Right atrium auricular region (tissue), 2 donors: ENCODE measurements around the gene NME9. TPM values are rescaled to one million over a fixed set of nuclear protein-coding genes. Genes with fewer than 3 reads are reported as not detected.

Experiments
- DNase-seq: peaks from one replicate; pipeline ENCODE4 v3.0.0-alpha.2; 2019; ENCODE audit warnings: low spot score
- H3K27ac ChIP-seq, 2 donors: fragments of 200-600 bp; sonication (generic); 1 replicate in 1 of 2; 2 replicates in 1 of 2; pipeline ENCODE4 v1.5.1; 2016 to 2019
- H3K27me3 ChIP-seq, 2 donors: fragments of 200-600 bp; sonication (generic); one replicate each; pipeline versions ENCODE4 v1.5.1 to v1.6.0; 2017 to 2019
- H3K36me3 ChIP-seq: fragments of 200-600 bp; sonication (generic); one replicate; pipeline ENCODE4 v1.5.1; 2016
- H3K4me1 ChIP-seq, 2 donors: fragments of 200-600 bp; sonication (generic); one replicate each; pipeline versions ENCODE4 v1.5.1 to v1.6.0; 2017 to 2019
- H3K4me3 ChIP-seq, 2 donors: fragments of 200-600 bp; sonication (generic); 1 replicate in 1 of 2; 2 replicates in 1 of 2; pipeline ENCODE4 v1.5.1; 2017 to 2019; ENCODE audit warnings: mild to moderate bottlenecking in 1 of 2, moderate library complexity in 1 of 2
- H3K9me3 ChIP-seq, 2 donors: fragments of 200-600 bp; sonication (generic); one replicate each; pipeline ENCODE4 v1.5.1; 2019
- total RNA-seq, 2 donors: library from RNA; depleted of rRNA; stranded (reverse); fragments of >200 nt; gene quantifications; one replicate each; pipeline ENCODE4 v1.1.0, GENCODE V29; 2016
- TF ChIP-seq, protein P1 (sequence below), 2 donors: fragments of 200-600 bp; sonication (generic); IDR thresholded peaks; one replicate each; pipeline ENCODE4 v1.5.1; 2019; ENCODE audit warnings: antibody characterized with exemption in 2 of 2

Gene NME9
- total RNA-seq, 2 donors from 2014 or later: not detected

DNA sequence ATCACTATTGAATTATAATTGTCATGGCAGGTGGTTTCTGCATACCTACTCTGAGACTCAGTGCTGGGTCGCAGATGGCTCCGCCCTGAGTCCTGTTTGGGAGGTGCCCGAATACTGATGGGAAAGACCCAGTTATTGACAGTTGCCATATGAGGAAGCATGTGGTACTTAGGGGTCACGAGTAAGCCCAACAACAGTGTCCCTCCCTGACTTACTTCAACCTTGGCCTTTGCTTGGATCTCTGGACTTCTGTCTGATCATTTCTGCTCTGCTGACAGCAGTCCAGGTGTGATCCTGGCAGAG, 35.6 kb upstream of the NME9 start:
- Histone ChIP-seq H3K9me3 (no peaks in the 10 kb centered on the region), H3K27me3 (no peaks in the 10 kb centered on the region), H3K4me3 (no peak overlapping the region), H3K27ac (peak overlapping the region; percentile 79 to 95), H3K36me3 (no peaks in the 10 kb centered on the region), H3K4me1 (peaks cover 0 to 100% of the 10 kb centered on the region in 2 donors)
- DNase-seq: no peak
- TF ChIP-seq, protein P1, sequence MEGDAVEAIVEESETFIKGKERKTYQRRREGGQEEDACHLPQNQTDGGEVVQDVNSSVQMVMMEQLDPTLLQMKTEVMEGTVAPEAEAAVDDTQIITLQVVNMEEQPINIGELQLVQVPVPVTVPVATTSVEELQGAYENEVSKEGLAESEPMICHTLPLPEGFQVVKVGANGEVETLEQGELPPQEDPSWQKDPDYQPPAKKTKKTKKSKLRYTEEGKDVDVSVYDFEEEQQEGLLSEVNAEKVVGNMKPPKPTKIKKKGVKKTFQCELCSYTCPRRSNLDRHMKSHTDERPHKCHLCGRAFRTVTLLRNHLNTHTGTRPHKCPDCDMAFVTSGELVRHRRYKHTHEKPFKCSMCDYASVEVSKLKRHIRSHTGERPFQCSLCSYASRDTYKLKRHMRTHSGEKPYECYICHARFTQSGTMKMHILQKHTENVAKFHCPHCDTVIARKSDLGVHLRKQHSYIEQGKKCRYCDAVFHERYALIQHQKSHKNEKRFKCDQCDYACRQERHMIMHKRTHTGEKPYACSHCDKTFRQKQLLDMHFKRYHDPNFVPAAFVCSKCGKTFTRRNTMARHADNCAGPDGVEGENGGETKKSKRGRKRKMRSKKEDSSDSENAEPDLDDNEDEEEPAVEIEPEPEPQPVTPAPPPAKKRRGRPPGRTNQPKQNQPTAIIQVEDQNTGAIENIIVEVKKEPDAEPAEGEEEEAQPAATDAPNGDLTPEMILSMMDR (IDR thresholded peaks at IDR 0.05): no peak

DNA sequence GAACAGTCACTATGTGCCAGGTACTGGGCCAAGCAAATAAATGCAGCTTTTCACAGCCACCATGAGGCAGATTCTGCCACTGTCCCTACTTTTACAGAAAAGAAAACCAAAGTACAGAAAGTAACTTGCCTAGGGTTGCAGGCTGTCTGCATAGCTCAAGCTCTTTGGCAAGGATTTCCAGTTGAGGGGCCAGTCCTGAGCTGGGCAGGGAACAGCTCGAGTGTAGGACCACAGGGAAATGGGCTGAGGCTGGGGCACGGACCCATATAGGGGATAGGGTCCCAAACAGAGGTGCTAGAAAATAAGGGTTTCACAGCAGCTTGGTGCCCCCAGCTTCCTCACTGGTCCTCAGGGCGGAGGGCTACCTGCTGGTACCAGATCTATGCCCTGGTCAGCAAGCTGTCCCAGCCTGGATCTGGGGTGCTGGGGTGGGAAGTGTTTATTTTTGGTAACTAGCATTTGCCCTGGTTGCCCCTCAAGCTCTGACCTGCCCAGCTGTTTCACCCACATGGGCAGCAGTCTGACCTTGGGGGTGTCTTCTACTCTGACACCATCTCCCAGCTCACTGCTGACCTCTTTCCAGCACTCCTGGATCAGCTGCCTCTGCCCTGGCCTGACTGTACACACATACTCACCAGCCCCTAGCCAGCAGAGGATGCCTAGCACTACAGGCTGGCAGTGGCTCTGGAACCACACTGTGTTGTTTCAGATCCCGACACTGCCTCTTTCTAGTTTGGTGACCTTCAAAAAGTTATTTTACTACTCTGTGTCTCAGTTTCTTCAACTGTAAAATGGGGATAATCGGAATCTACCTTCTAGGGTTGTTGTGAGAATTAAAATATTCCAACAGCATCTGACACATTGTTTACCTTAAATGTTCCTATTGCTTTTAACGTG, 35.0 kb upstream of the NME9 start:
- Histone ChIP-seq H3K4me1 (peaks cover 0 to 100% of the 10 kb centered on the region in 2 donors), H3K27me3 (no peaks in the 10 kb centered on the region), H3K4me3 (no peak overlapping the region), H3K9me3 (no peaks in the 10 kb centered on the region), H3K36me3 (no peaks in the 10 kb centered on the region), H3K27ac (peak overlapping the region; percentile 79 to 95)
- no peak for DNase-seq
- TF ChIP-seq, protein P1 (IDR thresholded peaks at IDR 0.05): no peak

DNA sequence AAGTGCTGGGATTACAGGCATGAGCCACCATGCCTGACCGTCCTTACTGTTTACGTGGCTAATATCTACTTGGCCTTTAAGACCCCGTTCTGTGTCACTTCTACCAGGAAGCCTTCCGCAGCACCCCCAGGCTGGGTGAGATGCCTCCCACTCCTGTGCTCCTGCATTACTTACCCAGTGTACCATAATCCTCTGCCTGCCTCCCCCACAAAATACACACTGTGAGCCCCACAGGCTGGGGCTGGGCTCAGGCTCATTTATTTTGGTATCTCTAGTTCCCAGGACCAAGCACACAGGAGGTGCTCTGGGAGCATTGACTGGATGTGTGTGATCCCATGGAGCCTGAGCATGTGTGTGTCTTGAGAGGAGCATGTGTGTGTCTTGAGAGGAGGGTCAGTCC, 33.7 kb upstream of the NME9 start:
- Histone ChIP-seq H3K27me3 (no peaks in the 10 kb centered on the region), H3K4me1 (peaks cover 0 to 100% of the 10 kb centered on the region in 2 donors), H3K4me3 (no peak overlapping the region), H3K27ac (peak overlapping the region; percentile 79 to 95), H3K9me3 (no peaks in the 10 kb centered on the region), H3K36me3 (no peaks in the 10 kb centered on the region)
- no peak for DNase-seq
- TF ChIP-seq, protein P1 (IDR thresholded peaks at IDR 0.05): no peak

DNA sequence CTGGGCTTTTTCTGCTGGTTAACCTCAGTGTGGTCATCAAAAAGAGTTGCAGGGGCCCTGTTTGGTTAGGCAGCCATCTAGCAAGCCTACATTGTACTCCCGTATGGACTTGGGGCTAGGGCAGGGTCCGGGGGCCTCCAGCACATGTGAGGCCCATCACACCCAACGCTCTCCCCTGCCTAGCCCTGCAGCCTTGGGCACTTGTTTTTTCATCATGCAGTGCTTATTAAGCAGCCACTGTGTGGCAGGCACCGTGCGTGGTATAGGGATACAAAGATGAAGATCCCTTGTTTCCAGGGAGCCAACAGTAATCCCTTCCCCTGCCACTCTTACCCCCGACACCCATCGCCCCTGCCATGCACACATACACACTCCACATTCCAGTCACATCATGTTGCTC, 32.9 kb upstream of the NME9 start:
- H3K36me3 ChIP-seq: no peaks in the 10 kb centered on the region
- H3K9me3 ChIP-seq: no peaks in the 10 kb centered on the region
- H3K27me3 ChIP-seq: no peaks in the 10 kb centered on the region
- no peak for DNase-seq
- H3K27ac ChIP-seq: peak overlapping the region; percentile 79 to 95
- H3K4me3 ChIP-seq: no peak overlapping the region
- TF ChIP-seq, protein P1 (IDR thresholded peaks at IDR 0.05): peak in 1 of 2 donors; percentile 21
- peaks cover 0 to 98% of the 10 kb centered on the region in 2 donors for H3K4me1 ChIP-seq

DNA sequence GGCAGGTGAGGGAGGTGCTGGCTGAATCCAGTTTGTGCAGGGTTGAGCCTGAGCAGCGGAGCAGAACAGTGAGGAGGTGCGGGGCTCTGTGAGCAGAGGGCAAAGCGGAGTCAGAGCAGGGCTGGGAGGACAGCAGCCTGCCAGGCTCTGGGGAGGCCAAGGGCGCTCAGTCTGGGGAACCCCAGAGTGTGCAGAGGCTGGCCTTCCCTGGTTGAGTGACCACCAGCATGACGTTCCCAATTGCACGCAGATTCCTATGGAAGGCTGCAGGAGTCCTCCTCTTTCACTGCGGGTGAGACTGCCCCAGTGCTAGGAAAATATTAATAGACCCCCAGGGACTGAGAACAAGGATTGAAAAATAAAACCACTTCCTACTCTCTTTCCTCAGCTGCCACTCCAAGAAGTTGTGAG, 31.9 kb upstream of the NME9 start:
- Histone ChIP-seq H3K4me1 (peaks cover 0 to 98% of the 10 kb centered on the region in 2 donors), H3K4me3 (no peak overlapping the region), H3K9me3 (no peaks in the 10 kb centered on the region), H3K27me3 (no peaks in the 10 kb centered on the region), H3K27ac (peak overlapping the region; percentile 79 to 95), H3K36me3 (no peaks in the 10 kb centered on the region)
- TF ChIP-seq, protein P1 (IDR thresholded peaks at IDR 0.05): no peak
- DNase-seq: no peak
